ENCODE data around the gene BRME1.

DNA sequence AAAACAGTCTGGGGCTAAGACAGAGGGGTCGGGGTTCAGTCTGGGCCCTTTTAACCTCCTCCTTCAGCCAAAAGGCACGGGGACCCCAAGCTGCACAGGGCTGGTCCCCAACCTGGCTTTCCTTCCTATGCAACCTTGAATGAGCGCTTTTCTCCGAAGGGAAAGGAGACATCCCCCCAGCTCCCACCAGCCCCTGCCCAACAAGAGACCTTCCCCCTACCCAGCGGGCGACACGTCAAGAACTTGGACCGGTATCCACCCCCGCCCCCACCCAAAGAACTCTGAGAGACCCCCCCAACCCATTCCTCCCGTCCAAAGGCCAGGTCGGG, 64.0 kb downstream of the BRME1 start:
- no peak for TF ChIP-seq POLR2A (IDR thresholded peaks at IDR 0.05; ENCODE audit: low read length)
- TF ChIP-seq, protein P1, sequence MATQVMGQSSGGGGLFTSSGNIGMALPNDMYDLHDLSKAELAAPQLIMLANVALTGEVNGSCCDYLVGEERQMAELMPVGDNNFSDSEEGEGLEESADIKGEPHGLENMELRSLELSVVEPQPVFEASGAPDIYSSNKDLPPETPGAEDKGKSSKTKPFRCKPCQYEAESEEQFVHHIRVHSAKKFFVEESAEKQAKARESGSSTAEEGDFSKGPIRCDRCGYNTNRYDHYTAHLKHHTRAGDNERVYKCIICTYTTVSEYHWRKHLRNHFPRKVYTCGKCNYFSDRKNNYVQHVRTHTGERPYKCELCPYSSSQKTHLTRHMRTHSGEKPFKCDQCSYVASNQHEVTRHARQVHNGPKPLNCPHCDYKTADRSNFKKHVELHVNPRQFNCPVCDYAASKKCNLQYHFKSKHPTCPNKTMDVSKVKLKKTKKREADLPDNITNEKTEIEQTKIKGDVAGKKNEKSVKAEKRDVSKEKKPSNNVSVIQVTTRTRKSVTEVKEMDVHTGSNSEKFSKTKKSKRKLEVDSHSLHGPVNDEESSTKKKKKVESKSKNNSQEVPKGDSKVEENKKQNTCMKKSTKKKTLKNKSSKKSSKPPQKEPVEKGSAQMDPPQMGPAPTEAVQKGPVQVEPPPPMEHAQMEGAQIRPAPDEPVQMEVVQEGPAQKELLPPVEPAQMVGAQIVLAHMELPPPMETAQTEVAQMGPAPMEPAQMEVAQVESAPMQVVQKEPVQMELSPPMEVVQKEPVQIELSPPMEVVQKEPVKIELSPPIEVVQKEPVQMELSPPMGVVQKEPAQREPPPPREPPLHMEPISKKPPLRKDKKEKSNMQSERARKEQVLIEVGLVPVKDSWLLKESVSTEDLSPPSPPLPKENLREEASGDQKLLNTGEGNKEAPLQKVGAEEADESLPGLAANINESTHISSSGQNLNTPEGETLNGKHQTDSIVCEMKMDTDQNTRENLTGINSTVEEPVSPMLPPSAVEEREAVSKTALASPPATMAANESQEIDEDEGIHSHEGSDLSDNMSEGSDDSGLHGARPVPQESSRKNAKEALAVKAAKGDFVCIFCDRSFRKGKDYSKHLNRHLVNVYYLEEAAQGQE (IDR thresholded peaks at IDR 0.05), result no peak
- no peak for TF ChIP-seq EP300 (IDR thresholded peaks at IDR 0.05)
- TF ChIP-seq, protein P2, sequence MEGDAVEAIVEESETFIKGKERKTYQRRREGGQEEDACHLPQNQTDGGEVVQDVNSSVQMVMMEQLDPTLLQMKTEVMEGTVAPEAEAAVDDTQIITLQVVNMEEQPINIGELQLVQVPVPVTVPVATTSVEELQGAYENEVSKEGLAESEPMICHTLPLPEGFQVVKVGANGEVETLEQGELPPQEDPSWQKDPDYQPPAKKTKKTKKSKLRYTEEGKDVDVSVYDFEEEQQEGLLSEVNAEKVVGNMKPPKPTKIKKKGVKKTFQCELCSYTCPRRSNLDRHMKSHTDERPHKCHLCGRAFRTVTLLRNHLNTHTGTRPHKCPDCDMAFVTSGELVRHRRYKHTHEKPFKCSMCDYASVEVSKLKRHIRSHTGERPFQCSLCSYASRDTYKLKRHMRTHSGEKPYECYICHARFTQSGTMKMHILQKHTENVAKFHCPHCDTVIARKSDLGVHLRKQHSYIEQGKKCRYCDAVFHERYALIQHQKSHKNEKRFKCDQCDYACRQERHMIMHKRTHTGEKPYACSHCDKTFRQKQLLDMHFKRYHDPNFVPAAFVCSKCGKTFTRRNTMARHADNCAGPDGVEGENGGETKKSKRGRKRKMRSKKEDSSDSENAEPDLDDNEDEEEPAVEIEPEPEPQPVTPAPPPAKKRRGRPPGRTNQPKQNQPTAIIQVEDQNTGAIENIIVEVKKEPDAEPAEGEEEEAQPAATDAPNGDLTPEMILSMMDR (IDR thresholded peaks at IDR 0.05), result no peak
- TF ChIP-seq, protein P3, sequence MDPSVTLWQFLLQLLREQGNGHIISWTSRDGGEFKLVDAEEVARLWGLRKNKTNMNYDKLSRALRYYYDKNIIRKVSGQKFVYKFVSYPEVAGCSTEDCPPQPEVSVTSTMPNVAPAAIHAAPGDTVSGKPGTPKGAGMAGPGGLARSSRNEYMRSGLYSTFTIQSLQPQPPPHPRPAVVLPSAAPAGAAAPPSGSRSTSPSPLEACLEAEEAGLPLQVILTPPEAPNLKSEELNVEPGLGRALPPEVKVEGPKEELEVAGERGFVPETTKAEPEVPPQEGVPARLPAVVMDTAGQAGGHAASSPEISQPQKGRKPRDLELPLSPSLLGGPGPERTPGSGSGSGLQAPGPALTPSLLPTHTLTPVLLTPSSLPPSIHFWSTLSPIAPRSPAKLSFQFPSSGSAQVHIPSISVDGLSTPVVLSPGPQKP (IDR thresholded peaks at IDR 0.05; ENCODE audit: low read depth, low read length), result no peak
- no peak for TF ChIP-seq ESRRA (IDR thresholded peaks at IDR 0.05; ENCODE audit: borderline replicate concordance, low read length)
- TF ChIP-seq, protein P4, sequence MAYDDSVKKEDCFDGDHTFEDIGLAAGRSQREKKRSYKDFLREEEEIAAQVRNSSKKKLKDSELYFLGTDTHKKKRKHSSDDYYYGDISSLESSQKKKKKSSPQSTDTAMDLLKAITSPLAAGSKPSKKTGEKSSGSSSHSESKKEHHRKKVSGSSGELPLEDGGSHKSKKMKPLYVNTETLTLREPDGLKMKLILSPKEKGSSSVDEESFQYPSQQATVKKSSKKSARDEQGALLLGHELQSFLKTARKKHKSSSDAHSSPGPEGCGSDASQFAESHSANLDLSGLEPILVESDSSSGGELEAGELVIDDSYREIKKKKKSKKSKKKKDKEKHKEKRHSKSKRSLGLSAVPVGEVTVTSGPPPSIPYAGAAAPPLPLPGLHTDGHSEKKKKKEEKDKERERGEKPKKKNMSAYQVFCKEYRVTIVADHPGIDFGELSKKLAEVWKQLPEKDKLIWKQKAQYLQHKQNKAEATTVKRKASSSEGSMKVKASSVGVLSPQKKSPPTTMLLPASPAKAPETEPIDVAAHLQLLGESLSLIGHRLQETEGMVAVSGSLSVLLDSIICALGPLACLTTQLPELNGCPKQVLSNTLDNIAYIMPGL (CRISPR knock-in tag; IDR thresholded peaks at IDR 0.05; ENCODE audit: borderline replicate concordance), result no peak
- no peak for TF ChIP-seq RCOR1 (IDR thresholded peaks at IDR 0.05; ENCODE audit: low read depth, low read length)
- no peak for TF ChIP-seq KDM1A (IDR thresholded peaks at IDR 0.05; ENCODE audit: low read depth)
- TF ChIP-seq MAFK (IDR thresholded peaks at IDR 0.05; ENCODE audit: partially characterized antibody), result no peak

Measured in A549 (cell line).